Transverse colon (tissue), 4 donors: Measurements from ENCODE around the gene ORM2. TPM values are rescaled to one million over a fixed set of nuclear protein-coding genes. Genes with fewer than 3 reads are reported as not detected.
"Not testable (repeated sequence)": the region's sequence is repeated elsewhere in the genome, so short reads cannot be mapped to it uniquely, and the experiment has no call there.

ENCODE experiments used
- DNase-seq: peaks from one replicate; pipeline ENCODE4 v3.0.0-alpha.2; 2019
- H3K27ac ChIP-seq, 4 donors: fragments of 200-600 bp; sonication (generic); 2 replicates each; pipeline ENCODE4 v1.5.1; 2016 to 2018; ENCODE audit warnings: inconsistent platforms in 4 of 4
- H3K27me3 ChIP-seq: fragments of 200-600 bp; sonication (generic); 2 replicates; pipeline ENCODE4 v1.5.1; 2017; ENCODE audit warnings: inconsistent platforms
- H3K36me3 ChIP-seq, 4 donors: fragments of 200-600 bp; sonication (generic); 2 replicates each; pipeline ENCODE4 v1.5.1; 2017 to 2019; ENCODE audit warnings: inconsistent platforms in 4 of 4
- H3K4me1 ChIP-seq, 4 donors: fragments of 200-600 bp; sonication (generic); 2 replicates each; pipeline ENCODE4 v1.5.1; 2017 to 2020; ENCODE audit warnings: inconsistent platforms in 4 of 4
- H3K4me3 ChIP-seq, 4 donors: fragments of 200-600 bp; sonication (generic); 1 replicate in 1 of 4; 2 replicates in 3 of 4; pipeline versions ENCODE4 v1.5.1 to v1.6.1; 2017 to 2019; ENCODE audit warnings: inconsistent platforms in 4 of 4
- H3K9me3 ChIP-seq, 2 donors: fragments of 200-600 bp; sonication (generic); 2 replicates each; pipeline ENCODE4 v1.5.1; 2017 to 2019; ENCODE audit warnings: inconsistent platforms in 2 of 2
- EP300 ChIP-seq: sonication (generic); formaldehyde crosslinking; IDR thresholded peaks from one replicate; pipeline ENCODE4 v1.6.1; 2017; ENCODE audit warnings: antibody characterized with exemption, low read depth
- POLR2A ChIP-seq: fragments of 450-650 bp; IDR thresholded peaks from one replicate; pipeline ENCODE4 v1.6.1; 2016; ENCODE audit warnings: antibody characterized with exemption, mild to moderate bottlenecking, moderate library complexity
- POLR2AphosphoS5 ChIP-seq, 3 donors: sonication (generic); formaldehyde crosslinking; IDR thresholded peaks; one replicate each; pipeline ENCODE4 v1.6.1; 2016; ENCODE audit warnings: antibody characterized with exemption in 3 of 3
- WGBS, 2 donors: methylation state at CpG; one replicate each; pipeline ENCODE4 v1.1.5; 2018; ENCODE audit warnings: low coverage in 1 of 2; 5-methylcytosine and 5-hydroxymethylcytosine counted together
- in situ Hi-C, 4 donors: fragments of 200-750 bp; cut with MboI; loops; one replicate each; pipeline versions ENCODE4 v1.15.0 to v1.15.1; 2017; ENCODE audit warnings: low sequenced_read_pairs in 3 of 4, low pct_ligation_motif_present in 1 of 4, low pct_unique_long_range_greater_than_20kb in 1 of 4
- intact Hi-C: fragments of 100-400 bp; cut with DNase I; formaldehyde crosslinking; loops from one replicate; pipeline ENCODE4 v1.15.1; 2023; ENCODE audit warnings: low total_unique reads
- total RNA-seq, 4 donors: library from RNA; depleted of rRNA; stranded (reverse); fragments of >200 nt; gene quantifications; one replicate each; pipeline ENCODE4 v1.1.0, GENCODE V29; 2016
- TF ChIP-seq, protein P1 (sequence below), 5 experiments: fragments of 200-600 bp in 3 of 5; fragments of 450-650 bp in 2 of 5; sonication (generic) in 3 of 5; IDR thresholded peaks; 1 replicate in 2 of 5; 2 replicates in 3 of 5; pipeline ENCODE4 v1.5.1; 2016 to 2017; ENCODE audit warnings: antibody characterized with exemption in 5 of 5, inconsistent platforms in 3 of 5, mild to moderate bottlenecking in 2 of 5, moderate library complexity in 1 of 5

Gene ORM2
- total RNA-seq, 4 donors from 2014 or later: not detected

GRCh38 chr9:114330636-114331035 lies 967 bp downstream of the ORM2 start:
- in situ Hi-C loops: no loop called here
- TF ChIP-seq, protein P1, sequence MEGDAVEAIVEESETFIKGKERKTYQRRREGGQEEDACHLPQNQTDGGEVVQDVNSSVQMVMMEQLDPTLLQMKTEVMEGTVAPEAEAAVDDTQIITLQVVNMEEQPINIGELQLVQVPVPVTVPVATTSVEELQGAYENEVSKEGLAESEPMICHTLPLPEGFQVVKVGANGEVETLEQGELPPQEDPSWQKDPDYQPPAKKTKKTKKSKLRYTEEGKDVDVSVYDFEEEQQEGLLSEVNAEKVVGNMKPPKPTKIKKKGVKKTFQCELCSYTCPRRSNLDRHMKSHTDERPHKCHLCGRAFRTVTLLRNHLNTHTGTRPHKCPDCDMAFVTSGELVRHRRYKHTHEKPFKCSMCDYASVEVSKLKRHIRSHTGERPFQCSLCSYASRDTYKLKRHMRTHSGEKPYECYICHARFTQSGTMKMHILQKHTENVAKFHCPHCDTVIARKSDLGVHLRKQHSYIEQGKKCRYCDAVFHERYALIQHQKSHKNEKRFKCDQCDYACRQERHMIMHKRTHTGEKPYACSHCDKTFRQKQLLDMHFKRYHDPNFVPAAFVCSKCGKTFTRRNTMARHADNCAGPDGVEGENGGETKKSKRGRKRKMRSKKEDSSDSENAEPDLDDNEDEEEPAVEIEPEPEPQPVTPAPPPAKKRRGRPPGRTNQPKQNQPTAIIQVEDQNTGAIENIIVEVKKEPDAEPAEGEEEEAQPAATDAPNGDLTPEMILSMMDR (IDR thresholded peaks at IDR 0.05): no peak
- TF ChIP-seq EP300 (no peak), POLR2A (no peak), POLR2AphosphoS5 (IDR thresholded peaks at IDR 0.05) (no peak)
- no peaks in the 10 kb centered on the region for H3K27me3 ChIP-seq

DNA sequence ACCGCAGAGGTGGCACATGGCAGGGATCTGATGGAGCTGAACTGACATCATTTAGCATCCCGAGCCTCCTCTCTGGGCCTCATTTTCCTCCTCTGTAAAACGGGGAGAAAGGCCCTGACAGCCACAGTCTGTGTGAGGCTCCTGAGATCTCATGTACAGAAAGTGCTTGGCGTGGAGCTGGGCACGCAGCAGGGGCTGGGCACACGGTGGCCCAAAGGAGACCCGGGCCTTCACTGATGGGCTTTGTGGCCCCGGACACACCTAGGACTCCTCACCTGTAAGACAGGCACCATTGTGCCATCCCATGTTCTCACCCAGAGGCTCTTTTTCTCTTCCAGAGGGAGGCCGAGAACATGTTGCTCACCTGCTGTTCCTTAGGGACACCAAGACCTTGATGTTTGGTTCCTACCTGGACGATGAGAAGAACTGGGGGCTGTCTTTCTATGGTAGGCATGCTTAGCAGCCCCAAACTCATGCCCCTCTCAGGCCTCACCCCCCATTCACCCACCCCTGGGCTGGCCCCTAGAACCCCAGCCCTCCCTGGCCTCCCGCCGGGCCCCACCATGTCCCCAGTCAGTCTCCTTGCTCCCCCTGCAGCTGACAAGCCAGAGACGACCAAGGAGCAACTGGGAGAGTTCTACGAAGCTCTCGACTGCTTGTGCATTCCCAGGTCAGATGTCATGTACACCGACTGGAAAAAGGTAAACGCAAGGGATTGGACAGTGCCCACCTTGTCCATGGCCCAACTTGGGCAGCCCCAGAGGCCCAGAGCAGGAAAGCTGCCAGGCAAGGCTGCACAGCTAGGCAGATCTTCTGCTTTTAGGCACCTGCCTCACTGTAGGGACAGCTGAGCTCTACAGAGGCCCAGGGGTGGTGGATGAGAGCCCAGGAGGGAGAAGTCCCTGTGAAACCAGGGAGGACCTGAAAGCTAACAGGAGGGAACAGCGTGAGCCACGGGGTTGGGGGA lies 1.8 kb downstream of the ORM2 start:
- H3K27ac ChIP-seq, H3K4me3 ChIP-seq, intact Hi-C loops, H3K27me3 ChIP-seq, H3K36me3 ChIP-seq, H3K4me1 ChIP-seq, in situ Hi-C loops, H3K9me3 ChIP-seq, DNase-seq: not testable (repeated sequence)
- peak in 1 of 3 donors; percentile 11 for TF ChIP-seq POLR2AphosphoS5 (IDR thresholded peaks at IDR 0.05)
- WGBS, 2 donors: 72% methylated on average over 16 of the region's 19 CpGs; no CpG with 5 or more reads in 1 of the 2 donors

More at GRCh38 chr9:114330636-114331035, 967 bp downstream of the ORM2 start:
- Histone ChIP-seq H3K4me1 (no peaks in the 10 kb centered on the region), H3K27ac (no peak overlapping the region), H3K9me3 (no peaks in the 10 kb centered on the region), H3K36me3 (no peaks in the 10 kb centered on the region), H3K4me3 (no peak overlapping the region)
- no peak for DNase-seq
- 69% methylated on average over 10 of the region's 10 CpGs; no CpG with 5 or more reads in 1 of the 2 donors for WGBS, 2 donors
- intact Hi-C loops: no loop called here

GRCh38 chr9:114332474-114333040 lies 2.9 kb downstream of the ORM2 start:
- H3K27ac ChIP-seq, H3K4me1 ChIP-seq, DNase-seq, H3K27me3 ChIP-seq, H3K9me3 ChIP-seq, H3K4me3 ChIP-seq, in situ Hi-C loops, intact Hi-C loops: not testable (repeated sequence)
- H3K36me3 ChIP-seq: peaks cover 0 to 15% (median 4%) of the 10 kb centered on the region in 4 donors
- WGBS, 2 donors: 72 to 100% methylated on average over 1 to 4 of the region's 4 CpGs
- peak; percentile 38 for TF ChIP-seq POLR2A

GRCh38 chr9:114333718-114334117 lies 4.0 kb downstream of the ORM2 start:
- DNase-seq, intact Hi-C loops, H3K9me3 ChIP-seq, H3K4me1 ChIP-seq, H3K27ac ChIP-seq, H3K27me3 ChIP-seq, H3K4me3 ChIP-seq, in situ Hi-C loops: not testable (repeated sequence)
- peaks cover 0 to 27% (median 9%) of the 10 kb centered on the region in 4 donors for H3K36me3 ChIP-seq
- 87 to 100% methylated on average over 2 of the region's 4 CpGs for WGBS, 2 donors

GRCh38 chr9:114334490-114334889 lies 4.8 kb downstream of the ORM2 start:
- TF ChIP-seq POLR2AphosphoS5 (IDR thresholded peaks at IDR 0.05) (peak in 1 of 3 donors; percentile 32), POLR2A (no peak)
- Histone ChIP-seq H3K27me3 (no peaks in the 10 kb centered on the region), H3K27ac (no peak overlapping the region), H3K4me3 (no peak overlapping the region), H3K9me3 (no peaks in the 10 kb centered on the region), H3K4me1 (no peaks in the 10 kb centered on the region), H3K36me3 (peaks cover 0 to 28% (median 9%) of the 10 kb centered on the region in 4 donors)
- DNase-seq: no peak
- in situ Hi-C loops: no loop called here
- intact Hi-C loops: no loop called here
- WGBS, 2 donors: 89% methylated on average over 8 of the region's 9 CpGs; no CpG with 5 or more reads in 1 of the 2 donors

GRCh38 chr9:114335745-114336144 lies 6.1 kb downstream of the ORM2 start:
- H3K27ac ChIP-seq: no peak overlapping the region
- no peaks in the 10 kb centered on the region for H3K4me1 ChIP-seq
- no peaks in the 10 kb centered on the region for H3K9me3 ChIP-seq
- no peak for DNase-seq
- intact Hi-C loops (no loop called here), in situ Hi-C loops (no loop called here)
- peaks cover 0 to 41% (median 9%) of the 10 kb centered on the region in 4 donors for H3K36me3 ChIP-seq
- TF ChIP-seq EP300 (no peak), POLR2AphosphoS5 (IDR thresholded peaks at IDR 0.05) (no peak), POLR2A (no peak)
- TF ChIP-seq, protein P1 (IDR thresholded peaks at IDR 0.05): no peak
- H3K4me3 ChIP-seq: no peak overlapping the region
- 40 to 79% methylated on average over 1 to 2 of the region's 2 CpGs for WGBS, 2 donors
- H3K27me3 ChIP-seq: no peaks in the 10 kb centered on the region
